HG02623 (cell line): ENCODE results near the gene INSRR.

ENCODE experiments used
- ATAC-seq: cut with Tn5 transposase; IDR thresholded peaks from one replicate; pipeline ENCODE4 v1.9.1; 2021; ENCODE audit warnings: moderate library complexity; ENCODE audit not compliant: unreplicated experiment

Gene INSRR

GRCh38 chr1:156836041-156836654, 22.8 kb downstream of the INSRR start:
- no peak for ATAC-seq

- no peak for ATAC-seq
Observed at GRCh38 chr1:156834322-156834721, 24.6 kb downstream of the INSRR start.

- no peak for ATAC-seq
Observed at GRCh38 chr1:156833603-156834002, 25.3 kb downstream of the INSRR start.

- ATAC-seq = no peak
Observed at GRCh38 chr1:156832434-156832833, 26.5 kb downstream of the INSRR start.

GRCh38 chr1:156828400-156829124, 30.4 kb downstream of the INSRR start:
- no peak for ATAC-seq

- ATAC-seq = no peak
Observed at GRCh38 chr1:156826630-156827029, 32.3 kb downstream of the INSRR start.

- ATAC-seq = no peak
Observed at GRCh38 chr1:156823210-156823790, 35.6 kb downstream of the INSRR start.

- no peak for ATAC-seq
Observed at GRCh38 chr1:156822680-156823079, 36.2 kb downstream of the INSRR start.

GRCh38 chr1:156821801-156822200, 37.1 kb downstream of the INSRR start:
- ATAC-seq = no peak

GRCh38 chr1:156816561-156817328, 42.2 kb downstream of the INSRR start, which contains the start of gene SH2D2A:
SH2D2A (minus strand) TSS chr1:156816848; CDS start chr1:156816708, 140 bp downstream.
- no peak for ATAC-seq

GRCh38 chr1:156815961-156816422, 42.9 kb downstream of the INSRR start:
- ATAC-seq = no peak

GRCh38 chr1:156815307-156815826, 43.5 kb downstream of the INSRR start:
- ATAC-seq = no peak

GRCh38 chr1:156814571-156815260, 44.2 kb downstream of the INSRR start:
- ATAC-seq = no peak

- ATAC-seq = no peak
Observed at GRCh38 chr1:156813750-156814570, 45.0 kb downstream of the INSRR start.

- ATAC-seq = no peak
Observed at GRCh38 chr1:156813298-156813697, 45.6 kb downstream of the INSRR start.

GRCh38 chr1:156812293-156812990, 46.5 kb downstream of the INSRR start:
- no peak for ATAC-seq

- ATAC-seq = no peak
Observed at GRCh38 chr1:156811168-156811567, 47.7 kb downstream of the INSRR start.

- no peak for ATAC-seq
Observed at GRCh38 chr1:156809711-156810366, 49.1 kb downstream of the INSRR start.
